ENCODE results near the gene CD4.
A peak's percentile ranks its signal among the peaks of the same experiment; 100 is the strongest.
"Not testable (repeated sequence)": the region's sequence is repeated elsewhere in the genome, so short reads cannot be mapped to it uniquely, and the experiment has no call there.

The CD4 gene

GRCh38 chr12:6788972-6789924 lies at the start of gene CD4:
Gene CD4, plus strand, starts transcription at chr12:6789528. Its CDS starts 10,611 bp downstream, at chr12:6800139.
- H3K4me3 ChIP-seq: peak within 1 kb of the TSS; percentile 28 to 48 (median 36)

GRCh38 chr12:6742080-6742479 lies 47.2 kb upstream of the CD4 start:
- not testable (repeated sequence) for H3K4me3 ChIP-seq, H3K27ac ChIP-seq

More at GRCh38 chr12:6788972-6789924, at the start of gene CD4:
- peak within 1 kb of the TSS in 20 of 21 experiments; percentile 18 to 93 (median 72) for H3K27ac ChIP-seq

- Histone ChIP-seq H3K4me3 (no peak overlapping the region), H3K27ac (no peak overlapping the region)
Observed at GRCh38 chr12:6742834-6743233, 46.5 kb upstream of the CD4 start.

- not testable (repeated sequence) for H3K4me3 ChIP-seq, H3K27ac ChIP-seq
Observed at GRCh38 chr12:6743300-6743699, 46.0 kb upstream of the CD4 start.

- Histone ChIP-seq H3K4me3 (no peak overlapping the region), H3K27ac (peak overlapping the region in 14 of 21 experiments; percentile 2 to 73 (median 48))
Observed at GRCh38 chr12:6745741-6746525, 43.4 kb upstream of the CD4 start.

GRCh38 chr12:6747216-6747615 lies 42.1 kb upstream of the CD4 start:
- Histone ChIP-seq H3K27ac (no peak overlapping the region), H3K4me3 (no peak overlapping the region)

- H3K27ac ChIP-seq: no peak overlapping the region
- H3K4me3 ChIP-seq: no peak overlapping the region
Observed at GRCh38 chr12:6748761-6749160, 40.6 kb upstream of the CD4 start.

- no peak overlapping the region for H3K4me3 ChIP-seq
- no peak overlapping the region for H3K27ac ChIP-seq
Observed at GRCh38 chr12:6750506-6750905, 38.8 kb upstream of the CD4 start.

GRCh38 chr12:6751767-6752166 lies 37.6 kb upstream of the CD4 start:
- Histone ChIP-seq H3K27ac (peak overlapping the region in 13 of 21 experiments; percentile 87 to 100 (median 97)), H3K4me3 (peak overlapping the region in 6 of 7 experiments; percentile 65 to 86 (median 74))

- H3K4me3 ChIP-seq: peak overlapping the region; percentile 65 to 86 (median 76)
- peak overlapping the region; percentile 71 to 100 (median 97) for H3K27ac ChIP-seq
Observed at GRCh38 chr12:6752167-6752920, 37.0 kb upstream of the CD4 start.

- Histone ChIP-seq H3K27ac (peak within 1 kb of the TSS; percentile 71 to 100 (median 97)), H3K4me3 (peak within 1 kb of the TSS; percentile 65 to 86 (median 76))
Observed at GRCh38 chr12:6752921-6753771, 36.2 kb upstream of the CD4 start, which contains the start of gene MLF2. Gene MLF2, minus strand, starts transcription at chr12:6753141. Its CDS starts 807 bp downstream, at chr12:6752334.

- H3K27ac ChIP-seq: peak overlapping the region in 19 of 21 experiments; percentile 25 to 100 (median 97)
- peak overlapping the region in 3 of 7 experiments; percentile 71 to 78 (median 76) for H3K4me3 ChIP-seq
Observed at GRCh38 chr12:6753772-6754356, 35.5 kb upstream of the CD4 start.

GRCh38 chr12:6754411-6754810 lies 34.9 kb upstream of the CD4 start:
- Histone ChIP-seq H3K4me3 (no peak overlapping the region), H3K27ac (peak overlapping the region in 11 of 21 experiments; percentile 55 to 100 (median 98))

- H3K27ac ChIP-seq: no peak overlapping the region
- H3K4me3 ChIP-seq: no peak overlapping the region
Observed at GRCh38 chr12:6757028-6757690, 32.2 kb upstream of the CD4 start.

- Histone ChIP-seq H3K27ac (no peak overlapping the region), H3K4me3 (no peak overlapping the region)
Observed at GRCh38 chr12:6758506-6759095, 30.7 kb upstream of the CD4 start.

GRCh38 chr12:6759741-6760140 lies 29.6 kb upstream of the CD4 start:
- H3K27ac ChIP-seq: no peak overlapping the region
- H3K4me3 ChIP-seq: no peak overlapping the region

- H3K4me3 ChIP-seq: no peak overlapping the region
Observed at GRCh38 chr12:6763380-6763779, 25.9 kb upstream of the CD4 start.

More at GRCh38 chr12:6763380-6763779, 25.9 kb upstream of the CD4 start:
- H3K27ac ChIP-seq: peak overlapping the region in 20 of 21 experiments; percentile 58 to 94 (median 84)
